Muscle of arm (tissue), 14 donors: ENCODE data around the gene PRR20A. TPM values are rescaled to one million over a fixed set of nuclear protein-coding genes. Genes with fewer than 3 reads are reported as not detected.
"Not testable (repeated sequence)": the region's sequence is repeated elsewhere in the genome, so short reads cannot be mapped to it uniquely, and the experiment has no call there.

Source experiments
- DNase-seq: peaks from one replicate; pipeline ENCODE4 v3.0.0-alpha.2; 2013
- long read RNA-seq, 11 donors: transcript quantifications; one replicate each; lab custom pipeline, GENCODE V29; 2026
- polyA plus RNA-seq, 12 donors: library from polyadenylated mRNA; unstranded; fragments of 120-200 nt; gene quantifications; one replicate each; pipeline ENCODE4 v1.2.1, GENCODE V29; 2013; ENCODE audit not compliant: insufficient read length in 12 of 12

Gene PRR20A
- not detected for polyA plus RNA-seq
- long read RNA-seq, donor 1 = 0 reads
- long read RNA-seq, donor 2 = 0 reads
- long read RNA-seq, donor 3 = 0 reads
- long read RNA-seq, donor 4 = 0 reads
- long read RNA-seq, donor 5 = 0 reads
- long read RNA-seq, donor 6 = 0 reads
- long read RNA-seq, donor 7 = 0 reads
- long read RNA-seq, donor 8 = 0 reads
- long read RNA-seq, donor 9 = 0 reads
- long read RNA-seq, donor 10 = 0 reads
- long read RNA-seq, donor 11 = 0 reads

DNA sequence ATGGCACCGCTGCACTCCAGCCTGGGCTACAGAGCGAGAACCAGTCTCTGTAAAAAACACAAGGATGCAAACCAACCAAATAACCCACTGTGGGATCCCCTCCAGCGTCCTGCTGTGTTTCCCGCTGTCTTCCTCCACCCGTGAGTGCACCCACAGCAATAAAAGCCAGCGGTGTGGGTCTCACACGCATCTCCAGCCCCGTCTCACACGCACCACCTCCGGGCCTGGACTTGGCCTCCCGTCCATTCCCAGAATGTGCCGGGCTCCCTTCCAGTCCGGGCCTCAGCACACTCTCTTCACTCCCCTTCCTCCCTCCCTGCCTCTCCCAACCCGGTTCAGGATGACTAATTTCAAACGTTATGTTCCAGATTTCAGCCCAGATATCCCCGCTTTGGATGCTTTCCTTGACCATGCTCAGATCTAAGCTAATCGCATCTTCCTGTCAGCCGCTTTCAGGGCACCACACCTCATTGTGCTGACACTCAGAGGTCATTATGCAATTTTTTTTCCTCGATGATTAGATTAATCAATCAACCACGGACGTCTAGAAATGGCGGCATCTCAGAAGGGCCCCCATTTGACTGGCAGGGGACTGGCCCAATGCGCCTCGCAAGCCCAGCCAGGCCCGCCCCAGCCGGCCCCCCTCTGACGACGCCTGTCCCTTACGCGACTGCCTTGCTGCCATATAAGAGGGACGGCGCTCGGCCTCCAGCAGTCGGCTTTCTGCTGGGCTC, at the start of gene PRR20A:
PRR20A (plus strand) TSS at position 684 of the 734 bp plus-strand sequence. CDS start 387 bp downstream, outside the sequence.
- DNase-seq = not testable (repeated sequence)

DNA sequence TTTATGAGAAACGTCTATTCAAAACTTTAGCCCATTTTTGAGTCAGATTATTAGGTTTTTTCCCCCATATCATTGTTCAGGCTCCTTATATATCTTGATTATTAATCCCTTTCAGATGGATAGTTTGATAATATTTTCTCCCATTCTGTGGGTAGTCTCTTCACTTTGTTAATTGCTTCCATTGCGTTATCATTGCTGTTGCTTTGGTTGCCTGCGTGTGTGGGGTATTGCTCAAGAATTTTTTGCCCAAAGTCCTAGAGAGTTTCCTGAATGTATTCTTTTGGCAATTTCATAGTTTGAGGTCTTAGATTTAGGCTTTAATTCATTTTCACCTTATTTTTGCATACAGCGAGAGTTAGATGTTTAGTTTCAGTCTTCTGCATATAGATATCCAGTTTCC, 25.8 kb upstream of the PRR20A start:
- no peak for DNase-seq

GRCh38 chr13:57123681-57124080, 17.0 kb upstream of the PRR20A start:
- DNase-seq = peak; percentile 83

DNA sequence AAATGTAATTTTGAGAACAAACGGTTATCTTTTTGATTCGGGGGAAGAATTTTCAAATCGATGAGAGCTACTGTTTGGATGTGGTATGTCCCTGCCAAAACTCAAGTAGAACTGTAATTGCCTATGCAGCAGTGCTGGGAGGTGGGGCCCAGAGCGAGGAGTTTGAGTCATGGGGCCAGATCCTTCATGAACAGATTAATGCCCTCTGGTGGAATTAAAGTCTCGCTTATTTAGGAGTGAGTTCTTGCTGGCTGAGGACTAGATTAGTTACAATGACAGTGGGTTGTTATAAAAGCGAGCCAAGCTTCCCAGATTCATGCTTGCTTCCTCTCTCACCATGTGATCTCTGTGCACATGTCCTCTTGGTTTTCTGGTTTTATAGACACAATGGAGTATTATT, 11.8 kb upstream of the PRR20A start:
- no peak for DNase-seq

GRCh38 chr13:57136093-57136492, 4.6 kb upstream of the PRR20A start:
- no peak for DNase-seq

DNA sequence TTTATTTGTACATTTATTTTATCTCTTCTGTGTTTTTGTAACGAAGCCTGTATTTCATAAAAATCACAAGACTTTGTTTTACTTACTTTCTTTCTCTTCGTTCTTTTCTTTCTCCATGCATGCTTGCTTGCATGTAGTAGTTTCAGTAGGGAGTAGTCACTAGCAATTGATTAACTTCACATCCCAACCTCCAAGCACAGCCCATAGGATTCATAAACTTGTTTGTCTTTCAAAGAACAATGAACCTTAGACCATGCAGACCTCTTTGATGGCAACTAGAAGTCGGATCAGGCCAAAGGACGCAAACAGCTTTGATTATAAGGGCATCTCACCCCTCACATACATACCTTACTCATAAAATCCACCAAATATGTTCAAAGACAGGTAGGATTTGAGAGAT, 3.1 kb upstream of the PRR20A start:
- DNase-seq = no peak

DNA sequence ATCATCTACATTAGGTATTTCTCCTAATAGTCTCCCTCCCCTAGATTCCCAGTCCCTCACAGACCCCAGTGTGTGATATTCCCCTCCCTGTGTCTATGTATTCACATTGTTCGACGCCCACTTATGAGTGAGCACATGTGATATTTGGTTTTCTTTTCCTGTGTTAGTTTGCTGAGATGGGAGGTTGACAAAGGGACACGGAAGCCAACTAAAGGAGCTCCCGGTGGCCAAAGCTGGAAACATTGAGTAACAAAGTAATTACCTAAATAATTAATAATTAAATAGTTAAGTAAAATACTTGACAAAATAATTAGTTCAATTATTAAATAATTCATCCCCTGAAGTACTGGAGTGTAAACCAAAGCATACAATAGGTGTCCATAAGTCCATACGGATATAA, 1.7 kb upstream of the PRR20A start:
- DNase-seq = no peak

GRCh38 chr13:57139781-57140180, 937 bp upstream of the PRR20A start:
- not testable (repeated sequence) for DNase-seq

DNA sequence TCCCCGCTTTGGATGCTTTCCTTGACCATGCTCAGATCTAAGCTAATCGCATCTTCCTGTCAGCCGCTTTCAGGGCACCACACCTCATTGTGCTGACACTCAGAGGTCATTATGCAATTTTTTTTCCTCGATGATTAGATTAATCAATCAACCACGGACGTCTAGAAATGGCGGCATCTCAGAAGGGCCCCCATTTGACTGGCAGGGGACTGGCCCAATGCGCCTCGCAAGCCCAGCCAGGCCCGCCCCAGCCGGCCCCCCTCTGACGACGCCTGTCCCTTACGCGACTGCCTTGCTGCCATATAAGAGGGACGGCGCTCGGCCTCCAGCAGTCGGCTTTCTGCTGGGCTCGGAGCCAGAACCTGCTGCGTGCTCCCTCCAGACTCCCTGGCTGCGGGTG, 6.5 kb downstream of the PRR20A start, which contains the start of gene PRR20B:
PRR20B (plus strand) TSS at position 301 of the 400 bp plus-strand sequence. CDS start 387 bp downstream, outside the sequence.
- not testable (repeated sequence) for DNase-seq

- not testable (repeated sequence) for DNase-seq
These were observed 7.4 kb downstream of the PRR20A start for GRCh38 chr13:57148106-57148505.

DNA sequence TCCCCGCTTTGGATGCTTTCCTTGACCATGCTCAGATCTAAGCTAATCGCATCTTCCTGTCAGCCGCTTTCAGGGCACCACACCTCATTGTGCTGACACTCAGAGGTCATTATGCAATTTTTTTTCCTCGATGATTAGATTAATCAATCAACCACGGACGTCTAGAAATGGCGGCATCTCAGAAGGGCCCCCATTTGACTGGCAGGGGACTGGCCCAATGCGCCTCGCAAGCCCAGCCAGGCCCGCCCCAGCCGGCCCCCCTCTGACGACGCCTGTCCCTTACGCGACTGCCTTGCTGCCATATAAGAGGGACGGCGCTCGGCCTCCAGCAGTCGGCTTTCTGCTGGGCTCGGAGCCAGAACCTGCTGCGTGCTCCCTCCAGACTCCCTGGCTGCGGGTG, 13.0 kb downstream of the PRR20A start, which contains the start of gene PRR20C:
PRR20C (plus strand) TSS at position 301 of the 400 bp plus-strand sequence. CDS start 387 bp downstream, outside the sequence.
- not testable (repeated sequence) for DNase-seq

DNA sequence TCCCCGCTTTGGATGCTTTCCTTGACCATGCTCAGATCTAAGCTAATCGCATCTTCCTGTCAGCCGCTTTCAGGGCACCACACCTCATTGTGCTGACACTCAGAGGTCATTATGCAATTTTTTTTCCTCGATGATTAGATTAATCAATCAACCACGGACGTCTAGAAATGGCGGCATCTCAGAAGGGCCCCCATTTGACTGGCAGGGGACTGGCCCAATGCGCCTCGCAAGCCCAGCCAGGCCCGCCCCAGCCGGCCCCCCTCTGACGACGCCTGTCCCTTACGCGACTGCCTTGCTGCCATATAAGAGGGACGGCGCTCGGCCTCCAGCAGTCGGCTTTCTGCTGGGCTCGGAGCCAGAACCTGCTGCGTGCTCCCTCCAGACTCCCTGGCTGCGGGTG, 19.6 kb downstream of the PRR20A start, which contains the start of gene PRR20D:
PRR20D (plus strand) TSS at position 301 of the 400 bp plus-strand sequence. CDS start 387 bp downstream, outside the sequence.
- not testable (repeated sequence) for DNase-seq

GRCh38 chr13:57166897-57167296, 26.2 kb downstream of the PRR20A start, which contains the start of gene PRR20E:
Gene PRR20E (plus strand): TSS chr13:57167197. CDS start chr13:57167584, 387 bp downstream.
- DNase-seq = not testable (repeated sequence)

- DNase-seq = no peak
These were observed 50.9 kb downstream of the PRR20A start for GRCh38 chr13:57191667-57192066.

Other genes starting within 250 kb of the PRR20A start
- not detected for gene PRR20B, start 6.6 kb downstream of the PRR20A start, polyA plus RNA-seq
- not detected for gene PRR20C, start 13.1 kb downstream of the PRR20A start, polyA plus RNA-seq
- gene PRR20D, start 19.7 kb downstream of the PRR20A start, polyA plus RNA-seq = not detected
- not detected for gene PRR20E, start 26.3 kb downstream of the PRR20A start, polyA plus RNA-seq